ENCODE measurements around the gene SSPN.

SSPN gene

GRCh38 chr12:26287671-26288381 lies 92.5 kb downstream of the SSPN start:
- DNase-seq = no peak

- no peak for DNase-seq
Measured at GRCh38 chr12:26290565-26290964, 95.2 kb downstream of the SSPN start.

GRCh38 chr12:26292596-26292995 lies 97.2 kb downstream of the SSPN start:
- DNase-seq = no peak

GRCh38 chr12:26293612-26294011 lies 98.2 kb downstream of the SSPN start:
- DNase-seq = no peak

GRCh38 chr12:26295001-26295400 lies 99.6 kb downstream of the SSPN start:
- DNase-seq = no peak

- no peak for DNase-seq
Measured at GRCh38 chr12:26297396-26298070, 102.2 kb downstream of the SSPN start.

GRCh38 chr12:26298785-26299621 lies 103.6 kb downstream of the SSPN start:
- DNase-seq = no peak

- DNase-seq = no peak
Measured at GRCh38 chr12:26299751-26300150, 104.4 kb downstream of the SSPN start.

All from DMS153 (cell line).